Transverse colon (tissue), 4 donors: Measurements from ENCODE around the gene SPTBN1.

Experiments
- CTCF ChIP-seq, 5 experiments: fragments of 200-600 bp in 3 of 5; fragments of 450-650 bp in 2 of 5; sonication (generic) in 3 of 5; IDR thresholded peaks; 1 replicate in 2 of 5; 2 replicates in 3 of 5; pipeline ENCODE4 v1.5.1; 2016 to 2017; ENCODE audit warnings: antibody characterized with exemption in 5 of 5, inconsistent platforms in 3 of 5, mild to moderate bottlenecking in 2 of 5, moderate library complexity in 1 of 5
- EP300 ChIP-seq: sonication (generic); formaldehyde crosslinking; IDR thresholded peaks from one replicate; pipeline ENCODE4 v1.6.1; 2017; ENCODE audit warnings: antibody characterized with exemption, low read depth
- POLR2AphosphoS5 ChIP-seq, 3 donors: sonication (generic); formaldehyde crosslinking; IDR thresholded peaks; one replicate each; pipeline ENCODE4 v1.6.1; 2016; ENCODE audit warnings: antibody characterized with exemption in 3 of 3

DNA sequence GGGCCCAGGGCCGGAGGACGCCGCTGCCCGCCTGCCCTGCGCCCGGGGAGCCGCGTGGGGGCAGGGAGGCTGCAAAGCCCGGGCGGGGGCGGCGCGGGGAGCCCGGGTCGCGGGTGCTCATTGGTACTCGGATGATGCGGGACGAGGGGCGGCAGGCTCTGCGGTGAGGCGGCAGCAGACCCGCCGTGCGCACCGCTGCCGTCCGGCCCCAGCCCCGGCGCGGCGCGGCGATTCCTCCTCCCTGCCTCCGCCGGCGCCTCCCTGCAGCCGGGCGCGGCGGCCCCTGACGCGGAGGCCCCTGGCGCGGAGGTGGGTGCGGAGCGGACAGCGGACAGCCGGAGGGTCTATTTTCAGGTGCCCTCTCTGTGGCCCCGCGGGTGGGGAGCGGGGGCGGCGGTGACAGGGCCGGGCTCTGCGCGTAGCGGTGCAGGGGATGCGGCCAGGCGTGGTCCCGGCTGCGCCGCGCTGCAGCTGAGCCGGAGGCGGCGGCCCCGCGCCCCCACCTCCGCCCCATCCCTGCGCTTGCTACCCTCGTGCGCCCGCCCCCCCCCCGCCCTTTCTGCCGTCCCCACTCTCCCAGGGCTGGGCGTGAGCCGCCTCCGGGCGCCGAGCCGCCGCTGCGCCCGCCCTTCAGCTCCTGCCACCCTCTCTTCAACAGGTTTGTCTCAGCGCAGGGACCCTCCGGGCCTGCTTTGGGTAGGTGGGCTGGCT lies 640 bp downstream of the SPTBN1 start:
- TF ChIP-seq CTCF (IDR thresholded peaks at IDR 0.05): no peak
- TF ChIP-seq EP300: no peak
- no peak for TF ChIP-seq POLR2AphosphoS5 (IDR thresholded peaks at IDR 0.05)
